GM18951 (cell line): Measurements from ENCODE around the gene ERBB4.

Experiments used
- POLR2A ChIP-seq: IDR thresholded peaks from 4 replicates; pipeline ENCODE4 v1.6.1; 2011; ENCODE audit warnings: mild to moderate bottlenecking; ENCODE audit not compliant: insufficient read length, insufficient read depth; ENCODE audit errors: extremely low read depth
- in situ Hi-C: fragments of 300-500 bp; cut with MboI; formaldehyde crosslinking; loops from one replicate; pipeline ENCODE4 v1.12.0; 2022; ENCODE audit warnings: low sequenced_read_pairs, mixed read lengths, inconsistent platforms; ENCODE audit not compliant: unreplicated experiment

ERBB4 gene

GRCh38 chr2:211453311-211453887 lies 1085.2 kb downstream of the ERBB4 start:
- in situ Hi-C loops: no loop called here
- no peak for TF ChIP-seq POLR2A

- no peak for TF ChIP-seq POLR2A
- in situ Hi-C loops: no loop called here
Observed at GRCh38 chr2:211451642-211452041, 1087.0 kb downstream of the ERBB4 start.

- in situ Hi-C loops: no loop called here
- TF ChIP-seq POLR2A: no peak
Observed at GRCh38 chr2:211449819-211450218, 1088.8 kb downstream of the ERBB4 start.

- no peak for TF ChIP-seq POLR2A
- in situ Hi-C loops: no loop called here
Observed at GRCh38 chr2:211447548-211447947, 1091.1 kb downstream of the ERBB4 start.

GRCh38 chr2:211440107-211440506 lies 1098.5 kb downstream of the ERBB4 start:
- in situ Hi-C loops: no loop called here
- TF ChIP-seq POLR2A: no peak

GRCh38 chr2:211439011-211439410 lies 1099.6 kb downstream of the ERBB4 start:
- in situ Hi-C loops: no loop called here
- TF ChIP-seq POLR2A: no peak

- TF ChIP-seq POLR2A: no peak
- in situ Hi-C loops: no loop called here
Observed at GRCh38 chr2:211437396-211437795, 1101.2 kb downstream of the ERBB4 start.

GRCh38 chr2:211436182-211436581 lies 1102.4 kb downstream of the ERBB4 start:
- in situ Hi-C loops: no loop called here
- TF ChIP-seq POLR2A: no peak

- TF ChIP-seq POLR2A: no peak
- in situ Hi-C loops: no loop called here
Observed at GRCh38 chr2:211435331-211435730, 1103.3 kb downstream of the ERBB4 start.

GRCh38 chr2:211434773-211435172 lies 1103.8 kb downstream of the ERBB4 start:
- in situ Hi-C loops: no loop called here
- no peak for TF ChIP-seq POLR2A

GRCh38 chr2:211429256-211429920 lies 1109.2 kb downstream of the ERBB4 start:
- no peak for TF ChIP-seq POLR2A

GRCh38 chr2:211426240-211426639 lies 1112.4 kb downstream of the ERBB4 start:
- in situ Hi-C loops: no loop called here
- TF ChIP-seq POLR2A: no peak

More at GRCh38 chr2:211429256-211429920, 1109.2 kb downstream of the ERBB4 start:
- in situ Hi-C loops: no loop called here

- TF ChIP-seq POLR2A: no peak
- in situ Hi-C loops: no loop called here
Observed at GRCh38 chr2:211423018-211423417, 1115.6 kb downstream of the ERBB4 start.

GRCh38 chr2:211417544-211417943 lies 1121.1 kb downstream of the ERBB4 start:
- TF ChIP-seq POLR2A: no peak
- in situ Hi-C loops: no loop called here
